HL-60 (cell line): ENCODE measurements around the gene WDR45B.
A peak's percentile ranks its signal among the peaks of the same experiment; 100 is the strongest.

Source experiments
- DNase-seq, 2 experiments: peaks; one replicate each; pipeline ENCODE4 v3.0.0-alpha.2; 2010 to 2020; ENCODE audit warnings: low read depth in 1 of 2, low spot score in 1 of 2
- H3K27ac ChIP-seq: fragments of 250-450 bp; sonication (Bioruptor Pico); replicated peaks from 2 replicates; pipeline ENCODE4 v1.5.1; 2020; ENCODE audit warnings: mild to moderate bottlenecking, moderate library complexity
- H3K27me3 ChIP-seq: fragments of 250-450 bp; sonication (Bioruptor Pico); 2 replicates; pipeline ENCODE4 v1.5.1; 2021; ENCODE audit warnings: mild to moderate bottlenecking, moderate library complexity; ENCODE audit not compliant: insufficient read depth, poor library complexity, severe bottlenecking
- H3K4me3 ChIP-seq: replicated peaks from 2 replicates; pipeline ENCODE4 v1.5.1; 2011; ENCODE audit warnings: mild to moderate bottlenecking, control low read depth, low read length; ENCODE audit not compliant: insufficient read depth
- GABPA ChIP-seq: IDR thresholded peaks from 2 replicates; pipeline ENCODE4 v1.6.1; 2012; ENCODE audit warnings: low read depth
- POLR2AphosphoS5 ChIP-seq: IDR thresholded peaks from 2 replicates; pipeline ENCODE4 v1.6.1; 2012; ENCODE audit warnings: low read depth
- SPI1 ChIP-seq: IDR thresholded peaks from 2 replicates; pipeline ENCODE4 v1.6.1; 2012; ENCODE audit warnings: low read depth, mild to moderate bottlenecking, borderline replicate concordance
- TF ChIP-seq, protein P1 (sequence below): IDR thresholded peaks from 2 replicates; pipeline ENCODE4 v1.6.1; 2012; ENCODE audit warnings: low read depth; ENCODE audit not compliant: insufficient replicate concordance
- TF ChIP-seq, protein P2 (sequence below): IDR thresholded peaks from one replicate; pipeline ENCODE4 v1.5.1; 2011; ENCODE audit warnings: low read length, control low read depth, inconsistent platforms; ENCODE audit not compliant: insufficient read depth

The WDR45B gene

DNA sequence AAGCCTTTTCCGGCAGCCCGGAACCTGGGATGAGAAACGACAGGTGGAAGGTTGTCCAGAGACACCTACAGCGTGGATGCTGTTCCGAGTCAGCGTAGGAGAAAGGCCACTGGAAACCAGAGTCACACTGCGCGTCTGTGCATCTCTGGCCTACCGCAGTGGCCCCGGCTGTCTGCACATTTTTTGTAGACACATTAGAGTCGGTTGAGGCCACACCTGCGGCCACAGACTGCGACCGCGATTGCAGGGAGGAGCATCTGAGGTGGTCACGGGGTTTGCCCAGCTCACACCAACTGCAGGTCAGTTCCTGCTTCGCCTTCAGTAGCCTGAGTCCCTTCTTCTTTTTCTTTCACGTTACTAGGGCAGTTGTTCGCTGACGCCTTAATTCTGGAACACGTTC lies 52.4 kb downstream of the WDR45B start:
- TF ChIP-seq POLR2AphosphoS5 = 0 out of 2 replicates have a peak, but pooled peaks have one; percentile 34
- TF ChIP-seq, protein P1, sequence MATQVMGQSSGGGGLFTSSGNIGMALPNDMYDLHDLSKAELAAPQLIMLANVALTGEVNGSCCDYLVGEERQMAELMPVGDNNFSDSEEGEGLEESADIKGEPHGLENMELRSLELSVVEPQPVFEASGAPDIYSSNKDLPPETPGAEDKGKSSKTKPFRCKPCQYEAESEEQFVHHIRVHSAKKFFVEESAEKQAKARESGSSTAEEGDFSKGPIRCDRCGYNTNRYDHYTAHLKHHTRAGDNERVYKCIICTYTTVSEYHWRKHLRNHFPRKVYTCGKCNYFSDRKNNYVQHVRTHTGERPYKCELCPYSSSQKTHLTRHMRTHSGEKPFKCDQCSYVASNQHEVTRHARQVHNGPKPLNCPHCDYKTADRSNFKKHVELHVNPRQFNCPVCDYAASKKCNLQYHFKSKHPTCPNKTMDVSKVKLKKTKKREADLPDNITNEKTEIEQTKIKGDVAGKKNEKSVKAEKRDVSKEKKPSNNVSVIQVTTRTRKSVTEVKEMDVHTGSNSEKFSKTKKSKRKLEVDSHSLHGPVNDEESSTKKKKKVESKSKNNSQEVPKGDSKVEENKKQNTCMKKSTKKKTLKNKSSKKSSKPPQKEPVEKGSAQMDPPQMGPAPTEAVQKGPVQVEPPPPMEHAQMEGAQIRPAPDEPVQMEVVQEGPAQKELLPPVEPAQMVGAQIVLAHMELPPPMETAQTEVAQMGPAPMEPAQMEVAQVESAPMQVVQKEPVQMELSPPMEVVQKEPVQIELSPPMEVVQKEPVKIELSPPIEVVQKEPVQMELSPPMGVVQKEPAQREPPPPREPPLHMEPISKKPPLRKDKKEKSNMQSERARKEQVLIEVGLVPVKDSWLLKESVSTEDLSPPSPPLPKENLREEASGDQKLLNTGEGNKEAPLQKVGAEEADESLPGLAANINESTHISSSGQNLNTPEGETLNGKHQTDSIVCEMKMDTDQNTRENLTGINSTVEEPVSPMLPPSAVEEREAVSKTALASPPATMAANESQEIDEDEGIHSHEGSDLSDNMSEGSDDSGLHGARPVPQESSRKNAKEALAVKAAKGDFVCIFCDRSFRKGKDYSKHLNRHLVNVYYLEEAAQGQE = no peak
- no peaks in the 10 kb centered on the region for H3K27me3 ChIP-seq
- peak in 1 of 2 experiments; percentile 80 for DNase-seq
- H3K4me3 ChIP-seq = no peak overlapping the region
- H3K27ac ChIP-seq = peak overlapping the region; percentile 60

DNA sequence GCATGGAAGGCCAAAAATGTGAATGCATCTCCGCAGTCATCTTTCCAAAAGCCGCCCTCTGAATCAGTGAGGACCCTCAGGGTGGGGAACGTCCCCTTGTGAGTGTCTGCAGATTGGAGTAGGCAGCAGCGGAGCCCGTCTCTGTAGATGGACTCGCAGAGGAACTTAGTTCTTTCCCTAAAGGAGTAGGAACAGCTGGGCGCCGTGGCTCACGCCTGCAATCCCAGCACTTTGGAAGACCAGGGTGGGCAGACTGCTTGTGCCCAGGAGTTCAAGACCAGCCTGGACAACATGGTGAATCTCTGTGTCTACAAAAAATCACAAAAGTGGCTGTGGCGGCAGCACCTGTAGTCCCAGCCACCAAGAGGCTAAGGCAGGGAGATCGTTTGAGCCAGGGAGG lies 53.7 kb downstream of the WDR45B start:
- H3K27me3 ChIP-seq = no peaks in the 10 kb centered on the region
- no peak overlapping the region for H3K27ac ChIP-seq
- H3K4me3 ChIP-seq = no peak overlapping the region
- TF ChIP-seq GABPA (no peak), SPI1 (no peak), POLR2AphosphoS5 (no peak)
- TF ChIP-seq, protein P2, sequence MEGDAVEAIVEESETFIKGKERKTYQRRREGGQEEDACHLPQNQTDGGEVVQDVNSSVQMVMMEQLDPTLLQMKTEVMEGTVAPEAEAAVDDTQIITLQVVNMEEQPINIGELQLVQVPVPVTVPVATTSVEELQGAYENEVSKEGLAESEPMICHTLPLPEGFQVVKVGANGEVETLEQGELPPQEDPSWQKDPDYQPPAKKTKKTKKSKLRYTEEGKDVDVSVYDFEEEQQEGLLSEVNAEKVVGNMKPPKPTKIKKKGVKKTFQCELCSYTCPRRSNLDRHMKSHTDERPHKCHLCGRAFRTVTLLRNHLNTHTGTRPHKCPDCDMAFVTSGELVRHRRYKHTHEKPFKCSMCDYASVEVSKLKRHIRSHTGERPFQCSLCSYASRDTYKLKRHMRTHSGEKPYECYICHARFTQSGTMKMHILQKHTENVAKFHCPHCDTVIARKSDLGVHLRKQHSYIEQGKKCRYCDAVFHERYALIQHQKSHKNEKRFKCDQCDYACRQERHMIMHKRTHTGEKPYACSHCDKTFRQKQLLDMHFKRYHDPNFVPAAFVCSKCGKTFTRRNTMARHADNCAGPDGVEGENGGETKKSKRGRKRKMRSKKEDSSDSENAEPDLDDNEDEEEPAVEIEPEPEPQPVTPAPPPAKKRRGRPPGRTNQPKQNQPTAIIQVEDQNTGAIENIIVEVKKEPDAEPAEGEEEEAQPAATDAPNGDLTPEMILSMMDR = no peak
- TF ChIP-seq, protein P1 = no peak
- DNase-seq = no peak

DNA sequence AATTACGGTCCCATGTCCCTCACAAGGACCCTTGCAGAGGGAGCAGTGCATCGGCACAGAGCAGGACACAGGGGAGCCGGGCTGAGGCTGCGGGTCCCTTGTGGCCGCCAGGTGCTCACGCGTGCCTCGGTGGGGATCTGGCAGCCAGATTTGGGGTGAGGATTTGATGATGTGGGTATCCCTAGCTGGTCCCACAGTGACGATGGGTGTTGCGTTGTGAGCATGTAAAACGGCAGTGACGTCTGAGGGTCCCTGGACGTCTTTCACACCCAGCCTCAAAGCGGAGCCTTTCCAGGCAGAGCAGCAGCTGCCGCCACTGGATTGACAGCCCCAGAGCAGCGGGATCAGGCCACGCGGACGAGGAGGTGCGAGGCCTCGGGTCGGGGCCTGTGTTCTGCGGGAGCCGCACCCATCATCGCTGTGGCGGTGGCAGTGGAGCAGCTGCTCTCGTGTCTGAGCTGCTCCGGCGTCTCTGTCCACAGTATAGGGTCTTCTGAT lies 54.6 kb downstream of the WDR45B start:
- DNase-seq = no peak
- Histone ChIP-seq H3K27ac (peak overlapping the region; percentile 89), H3K4me3 (peak overlapping the region; percentile 38)

More for the DNA sequence above, 54.6 kb downstream of the WDR45B start:
- TF ChIP-seq, protein P1 = no peak
- TF ChIP-seq SPI1 (no peak), GABPA (no peak), POLR2AphosphoS5 (no peak)
- TF ChIP-seq, protein P2 = no peak
- no peaks in the 10 kb centered on the region for H3K27me3 ChIP-seq
